Left ventricle myocardium superior (tissue), 1 donor: ENCODE data around the gene TMEM181. TPM values are rescaled to one million over a fixed set of nuclear protein-coding genes. Genes with fewer than 3 reads are reported as not detected.
"Not testable (repeated sequence)": the region's sequence is repeated elsewhere in the genome, so short reads cannot be mapped to it uniquely, and the experiment has no call there.

Experiments
- ATAC-seq: fragments of 200-7000 bp; cut with Tn5 transposase; one replicate; pipeline ENCODE4 v1.9.1; 2020; ENCODE audit warnings: mild to moderate bottlenecking, moderate library complexity
- DNase-seq: peaks from one replicate; pipeline ENCODE4 v3.0.0-alpha.2; 2020
- intact Hi-C: fragments of 100-400 bp; cut with micrococcal nuclease; formaldehyde crosslinking; loops from one replicate; pipeline ENCODE4 v1.11.0; 2022
- total RNA-seq: library from RNA; stranded (reverse); fragmentation: NEBNext Ultra II Directional; extraction: Animal tissue kit (Norgen Biotek cat#: 25700); gene quantifications from one replicate; pipeline ENCODE4 v1.2.1, GENCODE V29; 2021
- donor health status: DM: no; HTN: yes; CAD: no; lungs with severe emphysema.

TMEM181 gene
- total RNA-seq, 1 donor from 2014 or later: 9.6 TPM

DNA sequence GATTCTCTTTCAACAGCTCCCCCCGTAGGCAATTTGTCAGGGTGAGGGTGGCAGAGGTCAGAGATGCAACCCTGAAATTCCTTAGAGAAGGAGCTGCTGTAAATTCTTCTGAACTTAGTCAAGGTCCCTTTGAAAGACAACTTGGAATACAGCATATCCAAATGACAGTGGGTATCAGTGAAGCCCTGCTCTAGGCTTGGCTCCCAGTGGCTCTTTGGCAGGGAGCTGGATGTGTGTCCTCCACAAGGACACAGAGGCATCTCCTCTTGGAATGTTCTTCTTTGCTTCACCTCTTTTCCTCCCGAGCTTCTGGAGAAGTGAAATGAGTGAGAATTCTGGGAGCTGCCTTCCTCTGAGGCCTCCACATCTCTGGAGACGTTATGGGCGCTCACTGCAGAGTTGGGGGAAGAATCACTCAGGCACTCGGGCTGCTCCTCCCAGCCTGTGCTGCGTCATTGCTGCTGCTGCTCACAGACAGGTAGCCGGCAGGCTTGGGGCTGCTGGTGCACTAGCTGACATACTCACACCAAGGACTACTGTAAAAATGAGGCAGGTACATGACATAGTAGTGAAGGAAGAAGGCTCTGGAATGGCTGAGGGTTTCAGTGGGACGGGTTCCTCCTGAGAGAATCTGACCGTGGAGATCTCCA, 50.6 kb downstream of the TMEM181 start:
- no peak for DNase-seq
- ATAC-seq: peak; percentile 76
- intact Hi-C loops: no loop called here

- intact Hi-C loops: no loop called here
- DNase-seq (no peak), ATAC-seq (peak; percentile 10)
Measured at GRCh38 chr6:158611039-158611438, 51.1 kb downstream of the TMEM181 start.

- DNase-seq (no peak), ATAC-seq (peak; percentile 47)
- intact Hi-C loops: no loop called here
Measured at GRCh38 chr6:158611541-158612370, 51.9 kb downstream of the TMEM181 start.

GRCh38 chr6:158614606-158615005, 54.7 kb downstream of the TMEM181 start:
- ATAC-seq, DNase-seq, intact Hi-C loops: not testable (repeated sequence)

GRCh38 chr6:158618289-158618688, 58.4 kb downstream of the TMEM181 start:
- DNase-seq, ATAC-seq, intact Hi-C loops: not testable (repeated sequence)

DNA sequence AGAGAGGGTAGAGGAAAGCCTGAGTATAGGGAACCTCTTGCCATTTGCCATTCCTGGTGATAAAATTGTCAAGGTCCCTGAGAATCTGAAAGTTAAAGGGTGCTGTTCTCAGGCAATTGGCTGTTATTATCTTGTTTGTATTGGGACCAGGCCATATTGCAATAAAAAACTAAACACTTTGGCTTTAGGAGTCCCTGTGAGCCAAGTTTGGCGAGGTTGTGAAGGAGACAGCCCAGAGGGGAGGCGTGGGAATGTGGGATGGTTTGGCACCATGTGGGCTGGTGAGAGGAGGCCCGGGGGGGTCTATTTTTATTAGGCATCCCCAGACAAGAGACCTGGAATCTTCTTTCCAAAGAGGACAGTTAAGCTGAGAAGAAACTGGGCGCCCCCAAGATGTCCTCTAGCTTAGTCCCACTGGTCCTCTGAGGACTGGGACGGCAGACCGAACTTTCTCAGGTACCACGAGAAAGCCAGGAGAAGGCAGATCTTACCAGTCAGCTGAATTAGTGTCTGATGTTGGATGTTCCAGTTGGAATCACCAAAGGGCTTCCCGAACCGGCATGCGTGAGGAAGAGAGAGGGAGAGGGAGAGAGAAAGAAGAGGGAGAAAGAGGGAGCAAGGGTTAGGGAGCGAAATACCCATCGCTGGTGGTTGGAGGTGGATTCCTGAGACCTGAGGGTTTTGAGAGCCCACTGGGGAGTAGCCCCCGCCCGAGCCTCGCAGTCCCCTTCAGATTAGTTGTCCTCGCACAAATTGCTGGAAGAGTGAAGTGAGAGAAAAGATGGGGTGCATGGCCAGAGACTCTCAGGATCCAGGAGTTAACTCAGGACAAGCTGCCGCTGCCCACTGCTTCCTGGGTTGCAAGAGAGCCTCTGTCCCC, 60.3 kb downstream of the TMEM181 start:
- intact Hi-C loops: no loop called here
- ATAC-seq (peak; percentile 29), DNase-seq (no peak)

GRCh38 chr6:158620963-158621693, 61.2 kb downstream of the TMEM181 start:
- DNase-seq (no peak), ATAC-seq (peak; percentile 60)
- intact Hi-C loops: no loop called here

- ATAC-seq (no peak), DNase-seq (no peak)
- intact Hi-C loops: no loop called here
Measured at GRCh38 chr6:158621694-158622544, 62.0 kb downstream of the TMEM181 start.

DNA sequence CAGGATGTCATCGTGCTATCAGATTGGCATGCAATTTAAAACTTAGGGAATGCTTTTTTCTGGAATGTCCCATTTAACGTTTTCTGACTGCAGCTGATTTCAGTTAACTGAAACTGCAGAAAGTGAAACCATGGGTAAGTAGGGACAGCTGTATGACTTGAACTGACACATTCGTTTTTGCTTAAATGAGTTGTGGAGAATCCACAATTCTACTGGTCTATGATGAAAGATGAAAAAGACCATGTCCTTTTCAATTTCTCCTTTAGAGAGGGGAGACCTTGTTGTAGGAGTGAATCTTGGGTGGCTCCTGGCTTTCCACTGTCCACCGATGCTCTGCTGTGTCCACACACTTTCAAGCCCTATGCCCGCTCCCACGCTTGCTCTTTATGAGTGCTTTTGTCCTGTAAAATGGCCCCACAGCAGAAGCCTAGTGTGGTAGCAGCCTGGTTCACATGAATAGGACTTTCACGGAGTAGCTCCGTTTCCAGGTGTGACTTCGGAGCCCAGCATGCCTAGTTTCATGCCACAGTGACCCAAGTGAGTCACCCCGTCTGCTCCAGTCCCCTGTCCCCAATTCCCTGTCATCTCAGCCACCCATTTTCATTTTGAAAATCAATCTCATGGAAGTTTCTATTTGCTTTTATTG, 62.8 kb downstream of the TMEM181 start:
- intact Hi-C loops: no loop called here
- DNase-seq (no peak), ATAC-seq (no peak)

DNA sequence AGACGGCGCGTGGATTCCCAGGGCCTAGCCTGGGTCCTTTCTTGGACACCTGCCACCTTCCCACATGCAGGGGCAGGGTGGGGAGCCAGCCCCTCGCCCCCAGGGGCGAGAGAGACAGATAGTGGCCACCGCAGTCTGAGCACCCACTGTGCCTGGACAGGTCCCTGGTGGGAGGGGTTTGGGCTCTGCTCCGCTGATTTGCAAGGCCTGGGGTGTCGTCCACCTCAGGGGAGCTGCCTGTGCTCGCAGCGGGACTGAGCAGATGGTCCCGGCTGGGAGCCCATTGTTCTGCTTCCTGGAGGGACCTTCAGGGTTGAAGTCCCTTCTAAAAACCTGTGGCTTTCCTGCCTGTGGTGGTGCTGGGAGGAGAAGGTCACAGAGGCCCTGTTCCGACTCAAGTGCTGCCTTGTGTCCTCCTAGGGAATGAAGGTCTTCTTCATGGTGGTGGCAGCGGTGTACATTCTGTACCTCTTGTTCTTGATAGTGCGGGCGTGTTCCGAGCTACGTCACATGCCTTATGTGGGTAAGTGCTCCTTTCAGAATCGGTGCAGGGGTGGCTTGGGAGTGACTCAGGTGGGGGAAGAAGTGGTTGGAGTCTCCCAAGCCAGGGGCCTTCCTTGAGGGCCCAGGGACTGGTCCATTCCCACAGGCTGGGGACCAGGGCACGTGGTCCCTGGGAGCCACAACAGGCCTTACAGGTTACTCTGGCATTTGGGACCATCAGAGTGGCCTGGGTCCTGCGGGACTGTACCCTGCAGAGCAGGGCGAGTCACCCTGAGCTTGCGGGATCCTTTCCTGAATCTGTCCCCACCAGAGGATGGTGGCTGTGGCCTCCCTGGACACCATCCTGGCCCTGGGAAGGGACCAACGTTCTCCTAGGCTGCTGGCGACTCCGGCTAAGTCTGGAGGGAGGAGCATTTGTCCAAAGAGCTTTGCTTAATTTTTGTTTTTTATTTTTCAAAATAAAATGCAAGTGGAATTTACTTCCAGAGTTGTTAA, 65.1 kb downstream of the TMEM181 start:
- no peak for DNase-seq
- no peak for ATAC-seq
- intact Hi-C loops: no loop called here

- intact Hi-C loops: no loop called here
- DNase-seq (no peak), ATAC-seq (no peak)
Measured at GRCh38 chr6:158625881-158626305, 66.0 kb downstream of the TMEM181 start.

- no peak for DNase-seq
- intact Hi-C loops: no loop called here
- no peak for ATAC-seq
Measured at GRCh38 chr6:158626360-158627167, 66.7 kb downstream of the TMEM181 start.

GRCh38 chr6:158627168-158627939, 67.5 kb downstream of the TMEM181 start:
- ATAC-seq (no peak), DNase-seq (no peak)
- intact Hi-C loops: no loop called here

DNA sequence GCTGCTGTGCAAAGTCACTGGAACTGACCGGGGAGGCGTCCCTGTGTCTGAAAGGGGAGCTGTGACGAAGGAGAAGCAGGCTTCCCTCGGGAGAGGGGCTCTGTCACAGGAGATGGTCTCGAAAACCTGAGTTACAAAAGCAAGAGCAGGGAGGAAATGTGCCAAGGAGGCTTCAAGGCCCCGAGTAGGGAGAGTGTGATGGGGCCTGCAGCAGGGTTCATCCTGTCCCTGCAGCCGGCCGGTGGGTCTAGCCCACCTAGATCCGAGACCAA, 68.0 kb downstream of the TMEM181 start:
- DNase-seq: no peak
- no peak for ATAC-seq
- intact Hi-C loops: no loop called here

GRCh38 chr6:158628542-158628941, 68.7 kb downstream of the TMEM181 start:
- no peak for ATAC-seq
- intact Hi-C loops: no loop called here
- no peak for DNase-seq
